Mammary epithelial cell (primary cell): ENCODE data around the gene SEMA4A.
"Not testable (repeated sequence)": the region's sequence is repeated elsewhere in the genome, so short reads cannot be mapped to it uniquely, and the experiment has no call there.

Experiments used
- EZH2 ChIP-seq: IDR thresholded peaks from 2 replicates; pipeline ENCODE4 v1.6.1; 2012; ENCODE audit warnings: low read length, inconsistent platforms, borderline replicate concordance
- TF ChIP-seq, protein P1 (sequence below), 2 donors: IDR thresholded peaks in 1 of 2; conservative IDR thresholded peaks in 1 of 2; 2 replicates each; pipeline ENCODE4 v1.5.1; 2011 to 2012; ENCODE audit warnings: inconsistent platforms in 2 of 2, low read length in 2 of 2, mild to moderate bottlenecking in 2 of 2, control low read depth in 1 of 2, low read depth in 1 of 2; ENCODE audit not compliant: insufficient read depth in 1 of 2; ENCODE audit errors: extremely low read depth in 1 of 2

DNA sequence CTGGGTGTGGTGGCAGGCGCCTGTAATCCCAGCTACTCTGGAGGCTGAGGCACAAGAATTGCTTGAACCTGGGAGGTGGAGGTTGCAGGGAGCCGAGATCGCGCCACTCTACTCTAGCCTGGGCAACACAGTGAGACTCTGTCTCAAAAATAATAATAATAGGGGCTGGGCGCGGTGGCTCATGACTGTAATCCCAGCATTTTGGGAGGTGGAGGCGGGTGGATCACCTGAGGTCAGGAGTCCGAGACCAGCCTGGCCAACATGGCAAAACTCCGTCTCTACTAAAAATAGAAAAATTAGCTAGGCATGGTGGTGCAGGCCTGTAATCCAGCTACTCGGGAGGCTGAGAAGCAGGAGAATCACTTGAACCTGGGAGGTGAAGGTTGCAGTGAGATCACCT lies 27.8 kb upstream of the SEMA4A start:
- TF ChIP-seq, protein P1, sequence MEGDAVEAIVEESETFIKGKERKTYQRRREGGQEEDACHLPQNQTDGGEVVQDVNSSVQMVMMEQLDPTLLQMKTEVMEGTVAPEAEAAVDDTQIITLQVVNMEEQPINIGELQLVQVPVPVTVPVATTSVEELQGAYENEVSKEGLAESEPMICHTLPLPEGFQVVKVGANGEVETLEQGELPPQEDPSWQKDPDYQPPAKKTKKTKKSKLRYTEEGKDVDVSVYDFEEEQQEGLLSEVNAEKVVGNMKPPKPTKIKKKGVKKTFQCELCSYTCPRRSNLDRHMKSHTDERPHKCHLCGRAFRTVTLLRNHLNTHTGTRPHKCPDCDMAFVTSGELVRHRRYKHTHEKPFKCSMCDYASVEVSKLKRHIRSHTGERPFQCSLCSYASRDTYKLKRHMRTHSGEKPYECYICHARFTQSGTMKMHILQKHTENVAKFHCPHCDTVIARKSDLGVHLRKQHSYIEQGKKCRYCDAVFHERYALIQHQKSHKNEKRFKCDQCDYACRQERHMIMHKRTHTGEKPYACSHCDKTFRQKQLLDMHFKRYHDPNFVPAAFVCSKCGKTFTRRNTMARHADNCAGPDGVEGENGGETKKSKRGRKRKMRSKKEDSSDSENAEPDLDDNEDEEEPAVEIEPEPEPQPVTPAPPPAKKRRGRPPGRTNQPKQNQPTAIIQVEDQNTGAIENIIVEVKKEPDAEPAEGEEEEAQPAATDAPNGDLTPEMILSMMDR (conservative IDR thresholded peaks at IDR 0.05 in 1 of 2, IDR thresholded peaks at IDR 0.05 in 1 of 2; ENCODE audit: extremely low read depth in 1 of 2, insufficient read depth in 1 of 2, low read depth in 1 of 2, low read length in 2 of 2) = not testable (repeated sequence)
- not testable (repeated sequence) for TF ChIP-seq EZH2
